ENCODE data around the gene DAP.
"Not testable (repeated sequence)": the region's sequence is repeated elsewhere in the genome, so short reads cannot be mapped to it uniquely, and the experiment has no call there.

The DAP gene

GRCh38 chr5:10649666-10650380 lies 111.2 kb downstream of the DAP start:
- DNase-seq = peak; percentile 90

GRCh38 chr5:10648806-10649665 lies 112.0 kb downstream of the DAP start:
- no peak for DNase-seq

- no peak for DNase-seq
Observed at GRCh38 chr5:10647640-10648039, 113.4 kb downstream of the DAP start.

- no peak for DNase-seq
Observed at GRCh38 chr5:10645671-10646070, 115.4 kb downstream of the DAP start.

- DNase-seq = no peak
Observed at GRCh38 chr5:10645146-10645545, 115.9 kb downstream of the DAP start.

- DNase-seq = peak; percentile 18
Observed at GRCh38 chr5:10644192-10644591, 116.8 kb downstream of the DAP start.

GRCh38 chr5:10642367-10642766 lies 118.7 kb downstream of the DAP start:
- DNase-seq = no peak

GRCh38 chr5:10639846-10640368 lies 121.1 kb downstream of the DAP start:
- DNase-seq = peak; percentile 1

GRCh38 chr5:10638723-10639122 lies 122.3 kb downstream of the DAP start:
- not testable (repeated sequence) for DNase-seq

- DNase-seq = no peak
Observed at GRCh38 chr5:10637944-10638343, 123.1 kb downstream of the DAP start.

- no peak for DNase-seq
Observed at GRCh38 chr5:10636363-10637142, 124.5 kb downstream of the DAP start.

- peak; percentile 42 for DNase-seq
Observed at GRCh38 chr5:10635867-10636350, 125.1 kb downstream of the DAP start.

- peak; percentile 81 for DNase-seq
Observed at GRCh38 chr5:10635257-10635866, 125.7 kb downstream of the DAP start.

- peak; percentile 1 for DNase-seq
Observed at GRCh38 chr5:10634562-10634961, 126.5 kb downstream of the DAP start.

GRCh38 chr5:10634050-10634449 lies 127.0 kb downstream of the DAP start:
- no peak for DNase-seq

- no peak for DNase-seq
Observed at GRCh38 chr5:10633271-10634049, 127.6 kb downstream of the DAP start.

GRCh38 chr5:10632110-10632761 lies 128.8 kb downstream of the DAP start:
- no peak for DNase-seq

GRCh38 chr5:10631316-10631996 lies 129.6 kb downstream of the DAP start:
- DNase-seq = no peak

GRCh38 chr5:10630744-10631143 lies 130.3 kb downstream of the DAP start:
- DNase-seq = not testable (repeated sequence)

- DNase-seq = no peak
Observed at GRCh38 chr5:10630126-10630525, 130.9 kb downstream of the DAP start.

Measured in islet precursor cell (in vitro differentiated cells).